Measurements from ENCODE around the gene ZFX. TPM values are rescaled to one million over a fixed set of nuclear protein-coding genes. Genes with fewer than 3 reads are reported as not detected.
"Not testable (repeated sequence)": the region's sequence is repeated elsewhere in the genome, so short reads cannot be mapped to it uniquely, and the experiment has no call there.

The ZFX gene
- total RNA-seq (2014; rRNA removed; shearing (Covaris generic)) = 15.6 and 29.9 TPM in 2 replicates

DNA sequence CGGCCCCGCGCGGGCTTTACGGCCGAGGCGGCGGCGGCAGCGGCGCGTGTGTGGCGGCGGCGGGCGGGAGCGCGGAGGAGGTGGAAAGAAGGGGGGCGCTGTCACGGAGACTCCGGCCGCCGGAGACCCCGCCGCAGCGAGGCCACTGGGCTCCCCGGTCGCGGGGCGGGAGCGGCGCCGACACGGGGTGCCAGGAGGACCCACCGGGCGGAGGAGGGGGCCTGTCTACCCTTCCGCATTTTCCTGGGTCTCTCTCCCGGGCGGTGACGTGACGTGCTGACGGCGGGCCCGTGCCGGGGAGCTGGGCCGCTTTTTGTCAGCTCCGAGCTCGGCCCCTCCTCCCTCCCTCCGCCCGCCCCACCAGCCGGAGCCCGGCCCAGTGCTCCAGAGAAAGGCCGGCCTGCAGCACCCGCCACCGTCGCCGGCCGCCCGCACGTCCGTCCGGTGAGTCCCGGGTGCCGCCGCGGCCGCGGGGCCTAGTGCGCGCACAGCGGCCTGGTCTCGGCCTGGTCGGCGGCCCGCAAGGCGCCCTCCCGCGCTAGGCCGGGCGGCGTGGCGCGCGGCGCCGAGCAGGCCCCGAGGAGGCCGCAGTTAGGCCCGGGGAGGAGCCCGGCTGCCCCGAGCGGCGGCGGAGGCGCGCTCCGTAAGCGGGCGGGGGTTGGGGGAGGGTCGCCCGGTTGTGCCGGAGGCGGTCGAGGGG lies at the start of gene ZFX:
TSS of gene ZFX (plus strand) at position 379 of the 700 bp plus-strand sequence. CDS start 23,014 bp downstream, outside the sequence.
- H3K9me3 ChIP-seq (replicated peaks) = no peaks in the 10 kb centered on the region
- H3K4me1 ChIP-seq (replicated peaks) = peaks cover 41% of the 10 kb centered on the region
- H3K36me3 ChIP-seq = peaks cover 12% of the 10 kb centered on the region
- peak within 1 kb of the TSS; percentile 97 for H3K27ac ChIP-seq
- H3K27me3 ChIP-seq (replicated peaks) = no peaks in the 10 kb centered on the region
- peak; percentile 64 to 69 for DNase-seq (ENCODE audit: low read depth in 1 of 2, low spot score in 2 of 2)
- H3K4me3 ChIP-seq = peak within 1 kb of the TSS; percentile 69

DNA sequence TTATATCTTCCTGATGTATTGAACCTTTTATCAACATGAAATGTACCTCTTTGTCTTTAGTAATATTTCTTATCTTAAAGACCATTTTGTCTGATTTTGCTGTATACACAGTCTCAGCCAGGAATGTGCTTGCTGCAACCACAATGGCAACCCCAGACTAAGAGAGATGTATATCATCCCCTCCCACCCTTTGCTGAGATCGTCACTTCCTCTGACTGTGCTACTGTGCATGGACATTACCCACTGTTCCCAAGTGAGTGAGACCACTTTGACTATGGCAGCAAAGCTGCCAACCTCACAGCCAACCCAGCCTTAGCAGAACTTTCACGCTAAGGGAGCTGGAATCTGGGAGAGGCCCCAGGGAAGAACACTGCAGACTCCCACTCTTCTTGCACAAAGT lies 48.8 kb upstream of the ZFX start:
- Histone ChIP-seq H3K27ac (no peak overlapping the region), H3K9me3 (replicated peaks) (no peaks in the 10 kb centered on the region)
- DNase-seq (ENCODE audit: low read depth in 1 of 2, low spot score in 2 of 2) = no peak

DNA sequence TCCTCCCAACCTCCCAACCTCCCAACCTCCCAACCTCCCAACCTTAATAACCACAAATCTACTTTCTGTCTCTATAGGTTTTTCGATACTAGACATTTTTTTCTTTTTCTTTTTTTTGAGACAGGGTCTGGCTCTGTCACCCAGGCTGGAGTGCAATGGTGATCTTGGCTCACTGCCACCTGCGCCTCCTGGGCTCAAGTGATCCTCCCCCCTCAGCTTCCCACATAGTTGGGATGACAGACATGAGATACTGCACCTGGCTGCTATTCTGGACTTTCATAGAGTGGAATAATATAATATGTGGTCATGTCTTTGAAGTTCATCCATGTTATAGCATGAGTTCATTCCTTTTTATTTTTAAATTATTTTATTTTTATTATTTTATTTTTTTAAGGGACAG lies 39.5 kb upstream of the ZFX start:
- Histone ChIP-seq H3K27me3 (replicated peaks) (no peaks in the 10 kb centered on the region), H3K27ac (no peak overlapping the region), H3K4me1 (replicated peaks) (peaks cover 9% of the 10 kb centered on the region), H3K4me3 (no peak overlapping the region), H3K36me3 (no peaks in the 10 kb centered on the region), H3K9me3 (replicated peaks) (no peaks in the 10 kb centered on the region)
- no peak for DNase-seq (ENCODE audit: low read depth in 1 of 2, low spot score in 2 of 2)

More for the DNA sequence above, 48.8 kb upstream of the ZFX start:
- H3K36me3 ChIP-seq = no peaks in the 10 kb centered on the region
- no peaks in the 10 kb centered on the region for H3K4me1 ChIP-seq (replicated peaks)
- H3K27me3 ChIP-seq (replicated peaks) = no peaks in the 10 kb centered on the region
- no peak overlapping the region for H3K4me3 ChIP-seq

GRCh38 chrX:24113181-24113580 lies 36.3 kb upstream of the ZFX start:
- DNase-seq (ENCODE audit: low read depth in 1 of 2, low spot score in 2 of 2) = peak in 1 of 2 experiments; percentile 25
- Histone ChIP-seq H3K36me3 (no peaks in the 10 kb centered on the region), H3K27ac (no peak overlapping the region), H3K27me3 (replicated peaks) (no peaks in the 10 kb centered on the region), H3K9me3 (replicated peaks) (no peaks in the 10 kb centered on the region), H3K4me3 (no peak overlapping the region), H3K4me1 (replicated peaks) (peaks cover 16% of the 10 kb centered on the region)

- Histone ChIP-seq H3K4me3 (no peak overlapping the region), H3K36me3 (no peaks in the 10 kb centered on the region), H3K27ac (no peak overlapping the region), H3K9me3 (replicated peaks) (no peaks in the 10 kb centered on the region), H3K4me1 (replicated peaks) (peaks cover 16% of the 10 kb centered on the region), H3K27me3 (replicated peaks) (no peaks in the 10 kb centered on the region)
- DNase-seq (ENCODE audit: low read depth in 1 of 2, low spot score in 2 of 2) = peak; percentile 17 to 38
Observed at GRCh38 chrX:24117258-24117657, 32.3 kb upstream of the ZFX start.

DNA sequence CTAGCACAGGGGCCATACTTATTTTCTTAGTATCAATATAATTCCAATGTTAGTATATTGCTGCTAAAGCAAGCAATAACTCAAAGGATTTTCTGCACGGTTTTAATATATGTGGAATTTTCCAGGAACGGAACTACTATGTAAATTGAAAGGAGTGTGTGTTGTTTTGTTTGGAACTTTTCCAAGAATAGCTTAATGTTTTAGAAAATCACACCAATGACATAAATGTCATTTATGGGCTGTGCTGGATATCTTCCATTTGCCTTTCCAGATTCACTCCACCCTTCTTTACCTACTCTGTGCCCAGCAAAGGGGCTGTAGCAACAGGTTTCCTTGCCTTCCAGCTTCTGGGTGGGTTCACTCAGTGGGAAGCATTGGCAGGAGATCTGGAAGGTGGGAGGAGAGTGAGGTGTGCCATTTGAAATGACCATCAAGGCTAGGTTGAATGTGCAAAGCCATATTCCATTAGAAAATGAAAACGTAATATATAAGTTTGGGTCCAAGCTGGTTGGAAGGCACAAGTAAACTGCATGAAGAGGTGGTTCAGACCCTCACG lies 25.2 kb upstream of the ZFX start:
- no peaks in the 10 kb centered on the region for H3K4me1 ChIP-seq (replicated peaks)

GRCh38 chrX:24125028-24125612 lies 24.4 kb upstream of the ZFX start:
- no peak for DNase-seq (ENCODE audit: low read depth in 1 of 2, low spot score in 2 of 2)
- no peaks in the 10 kb centered on the region for H3K9me3 ChIP-seq (replicated peaks)
- H3K36me3 ChIP-seq = no peaks in the 10 kb centered on the region
- H3K4me1 ChIP-seq (replicated peaks) = no peaks in the 10 kb centered on the region
- H3K27ac ChIP-seq = no peak overlapping the region
- no peak overlapping the region for H3K4me3 ChIP-seq
- H3K27me3 ChIP-seq (replicated peaks) = no peaks in the 10 kb centered on the region

More for the DNA sequence above, 25.2 kb upstream of the ZFX start:
- Histone ChIP-seq H3K4me3 (no peak overlapping the region), H3K27ac (no peak overlapping the region), H3K27me3 (replicated peaks) (no peaks in the 10 kb centered on the region), H3K9me3 (replicated peaks) (no peaks in the 10 kb centered on the region), H3K36me3 (no peaks in the 10 kb centered on the region)
- DNase-seq (ENCODE audit: low read depth in 1 of 2, low spot score in 2 of 2) = no peak

DNA sequence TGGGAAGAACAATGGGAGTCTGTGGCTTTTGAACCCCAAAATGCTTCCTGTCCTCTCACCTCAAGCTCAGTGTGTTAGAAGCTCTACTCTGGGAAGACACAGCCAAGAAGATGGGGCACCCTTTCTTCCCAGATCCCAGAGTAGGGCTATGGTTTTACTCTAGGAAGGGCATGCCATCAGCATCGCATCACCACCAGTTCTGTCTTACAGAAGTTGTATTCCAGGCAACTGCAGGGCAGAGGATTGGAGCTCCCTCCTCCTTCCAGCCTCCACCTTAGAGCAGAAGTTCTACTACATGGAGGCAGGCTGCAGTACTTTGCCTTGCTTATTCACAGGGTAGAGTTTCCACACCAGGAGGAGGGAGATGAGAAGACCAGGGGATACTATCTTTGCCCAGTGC lies 18.1 kb upstream of the ZFX start:
- H3K4me3 ChIP-seq = no peak overlapping the region
- no peak for DNase-seq (ENCODE audit: low read depth in 1 of 2, low spot score in 2 of 2)
- H3K9me3 ChIP-seq (replicated peaks) = no peaks in the 10 kb centered on the region
- no peak overlapping the region for H3K27ac ChIP-seq
- no peaks in the 10 kb centered on the region for H3K27me3 ChIP-seq (replicated peaks)
- peaks cover 5% of the 10 kb centered on the region for H3K4me1 ChIP-seq (replicated peaks)
- H3K36me3 ChIP-seq = no peaks in the 10 kb centered on the region

GRCh38 chrX:24133312-24133711 lies 16.2 kb upstream of the ZFX start:
- H3K27me3 ChIP-seq (replicated peaks) = no peaks in the 10 kb centered on the region
- DNase-seq (ENCODE audit: low read depth in 1 of 2, low spot score in 2 of 2) = no peak
- H3K27ac ChIP-seq = no peak overlapping the region
- H3K4me1 ChIP-seq (replicated peaks) = peaks cover 5% of the 10 kb centered on the region
- H3K4me3 ChIP-seq = no peak overlapping the region
- H3K9me3 ChIP-seq (replicated peaks) = no peaks in the 10 kb centered on the region
- no peaks in the 10 kb centered on the region for H3K36me3 ChIP-seq

GRCh38 chrX:24135768-24136167 lies 13.8 kb upstream of the ZFX start:
- not testable (repeated sequence) for H3K27ac ChIP-seq; H3K27me3 ChIP-seq (replicated peaks); H3K9me3 ChIP-seq (replicated peaks); H3K4me1 ChIP-seq (replicated peaks); DNase-seq (ENCODE audit: low read depth in 1 of 2, low spot score in 2 of 2); H3K4me3 ChIP-seq; H3K36me3 ChIP-seq

- H3K27me3 ChIP-seq (replicated peaks) = no peaks in the 10 kb centered on the region
- no peaks in the 10 kb centered on the region for H3K9me3 ChIP-seq (replicated peaks)
- H3K27ac ChIP-seq = no peak overlapping the region
- no peak overlapping the region for H3K4me3 ChIP-seq
- no peaks in the 10 kb centered on the region for H3K36me3 ChIP-seq
- no peak for DNase-seq (ENCODE audit: low read depth in 1 of 2, low spot score in 2 of 2)
- peaks cover 5% of the 10 kb centered on the region for H3K4me1 ChIP-seq (replicated peaks)
Observed at GRCh38 chrX:24137192-24137591, 12.3 kb upstream of the ZFX start.

- not testable (repeated sequence) for H3K4me3 ChIP-seq; H3K9me3 ChIP-seq (replicated peaks); H3K36me3 ChIP-seq; DNase-seq (ENCODE audit: low read depth in 1 of 2, low spot score in 2 of 2); H3K27ac ChIP-seq; H3K27me3 ChIP-seq (replicated peaks)
- peaks cover 32% of the 10 kb centered on the region for H3K4me1 ChIP-seq (replicated peaks)
Observed at GRCh38 chrX:24143982-24144381, 5.5 kb upstream of the ZFX start.

DNA sequence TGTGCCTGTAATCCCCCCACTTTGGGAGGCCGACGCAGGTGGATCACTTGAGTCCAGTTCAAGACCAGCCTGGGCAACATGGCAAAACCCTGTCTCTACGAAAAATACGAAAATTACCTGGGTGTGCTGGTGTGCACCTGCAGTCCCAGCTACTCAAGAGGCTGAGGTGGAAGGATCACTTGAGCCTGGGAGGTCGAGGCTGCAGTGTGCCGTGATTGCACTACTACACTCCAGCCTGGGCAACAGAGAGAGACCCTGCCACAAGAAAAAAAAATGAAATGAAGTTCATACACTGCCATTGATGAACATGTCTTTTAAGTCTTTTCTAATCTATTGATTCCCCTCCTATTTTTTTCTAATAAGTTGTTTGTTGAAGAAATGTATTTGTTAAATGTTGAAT lies 5.0 kb upstream of the ZFX start:
- no peaks in the 10 kb centered on the region for H3K27me3 ChIP-seq (replicated peaks)
- DNase-seq (ENCODE audit: low read depth in 1 of 2, low spot score in 2 of 2) = no peak
- no peaks in the 10 kb centered on the region for H3K36me3 ChIP-seq
- H3K4me3 ChIP-seq = no peak overlapping the region
- peaks cover 32% of the 10 kb centered on the region for H3K4me1 ChIP-seq (replicated peaks)
- no peaks in the 10 kb centered on the region for H3K9me3 ChIP-seq (replicated peaks)
- H3K27ac ChIP-seq = no peak overlapping the region

Data from SJSA1 (cell line).